HEK293 (cell line): ENCODE results near the gene ANO7.

Experiments used
- CTCF ChIA-PET: fragments of 350-600 bp; formaldehyde crosslinking; extraction: SDS; loops from one replicate; lab custom pipeline; 2021; ENCODE audit warnings: antibody characterized with exemption; lab: Yijun Ruan, JAX
- POLR2A ChIA-PET: fragments of 300-600 bp; formaldehyde crosslinking; extraction: SDS; loops from one replicate; lab custom pipeline; 2020; ENCODE audit warnings: antibody characterized with exemption, inconsistent platforms; lab: Yijun Ruan, JAX
- H3K27ac ChIP-seq: fragments of 200-500 bp; sonication (Bioruptor generic); 2 replicates; pipeline ENCODE4 v1.5.1; 2014; ENCODE audit warnings: low read depth, low read length, control low read depth, inconsistent platforms; ENCODE audit errors: extremely low read depth
- H3K36me3 ChIP-seq, 2 experiments: fragments of 200-500 bp in 1 of 2; sonication (Bioruptor generic) in 1 of 2; 1 replicate in 1 of 2; 2 replicates in 1 of 2; pipeline ENCODE4 v1.5.1; 2014 to 2017; ENCODE audit warnings: inconsistent platforms in 2 of 2, low read length in 2 of 2; ENCODE audit not compliant: control insufficient read depth in 2 of 2, insufficient read depth in 1 of 2
- H3K4me1 ChIP-seq: fragments of 200-500 bp; sonication (Bioruptor generic); 2 replicates; pipeline ENCODE4 v1.5.1; 2014; ENCODE audit warnings: mild to moderate bottlenecking, low read length, inconsistent platforms; ENCODE audit not compliant: control insufficient read depth, insufficient read depth
- H3K4me3 ChIP-seq: 2 replicates; pipeline ENCODE4 v1.5.1; 2011; ENCODE audit warnings: low read depth, mild to moderate bottlenecking, control low read depth, low read length, moderate library complexity
- H3K9me3 ChIP-seq: fragments of 200-500 bp; sonication (Bioruptor generic); 2 replicates; pipeline ENCODE4 v1.5.1; 2014; ENCODE audit warnings: low read depth, low read length, inconsistent platforms; ENCODE audit not compliant: control insufficient read depth, insufficient read depth
- GLIS2 ChIP-seq: fragments of 450-650 bp; formaldehyde crosslinking; IDR thresholded peaks from 2 replicates; pipeline ENCODE4 v1.5.1; 2016; ENCODE audit warnings: missing biosample characterization, missing genetic modification characterization
- PRDM1 ChIP-seq: fragments of 450-650 bp; formaldehyde crosslinking; IDR thresholded peaks from 2 replicates; pipeline ENCODE4; 2016; ENCODE audit warnings: missing biosample characterization, missing genetic modification characterization
- ZNF175 ChIP-seq: fragments of 450-650 bp; formaldehyde crosslinking; IDR thresholded peaks from 2 replicates; pipeline ENCODE4 v1.5.1; 2016; ENCODE audit warnings: missing biosample characterization, missing genetic modification characterization
- ZNF202 ChIP-seq: fragments of 450-650 bp; formaldehyde crosslinking; IDR thresholded peaks from 2 replicates; pipeline ENCODE4 v1.5.1; 2016; ENCODE audit warnings: missing biosample characterization, missing genetic modification characterization, borderline replicate concordance
- ZNF292 ChIP-seq: fragments of 450-650 bp; formaldehyde crosslinking; IDR thresholded peaks from 2 replicates; pipeline ENCODE4 v1.5.1; 2016; ENCODE audit warnings: low read depth, missing biosample characterization, missing genetic modification characterization, borderline replicate concordance
- ZNF341 ChIP-seq: fragments of 450-650 bp; formaldehyde crosslinking; IDR thresholded peaks from 2 replicates; pipeline ENCODE4; 2016; ENCODE audit warnings: low read depth, missing biosample characterization, missing genetic modification characterization
- ZNF548 ChIP-seq: fragments of 450-650 bp; formaldehyde crosslinking; IDR thresholded peaks from 2 replicates; pipeline ENCODE4 v1.5.1; 2016; ENCODE audit warnings: missing biosample characterization, missing genetic modification characterization
- ZNF560 ChIP-seq: fragments of 450-650 bp; formaldehyde crosslinking; IDR thresholded peaks from 2 replicates; pipeline ENCODE4 v1.5.1; 2017; ENCODE audit warnings: missing biosample characterization, missing genetic modification characterization, borderline replicate concordance
- ZNF623 ChIP-seq: fragments of 450-650 bp; formaldehyde crosslinking; IDR thresholded peaks from 2 replicates; pipeline ENCODE4 v1.5.1; 2016; ENCODE audit warnings: missing biosample characterization, missing genetic modification characterization
- TF ChIP-seq, protein P1 (sequence below): fragments of 450-650 bp; formaldehyde crosslinking; IDR thresholded peaks from 2 replicates; pipeline ENCODE4 v1.5.1; 2016; ENCODE audit warnings: missing biosample characterization, missing genetic modification characterization
- TF ChIP-seq, protein P2 (sequence below): fragments of 450-650 bp; formaldehyde crosslinking; IDR thresholded peaks from 2 replicates; pipeline ENCODE4 v1.5.1; 2016; ENCODE audit warnings: missing biosample characterization, missing genetic modification characterization
- TF ChIP-seq, protein P3 (sequence below): fragments of 450-650 bp; IDR thresholded peaks from 2 replicates; pipeline ENCODE4 v1.5.1; 2018; ENCODE audit warnings: missing biosample characterization, mild to moderate bottlenecking, missing genetic modification characterization
- TF ChIP-seq, protein P4 (sequence below): fragments of 450-650 bp; formaldehyde crosslinking; IDR thresholded peaks from 2 replicates; pipeline ENCODE4 v1.5.1; 2016; ENCODE audit warnings: missing biosample characterization, missing genetic modification characterization
- TF ChIP-seq, protein P5 (sequence below): fragments of 450-650 bp; formaldehyde crosslinking; IDR thresholded peaks from 2 replicates; pipeline ENCODE4 v1.5.1; 2016; ENCODE audit warnings: missing biosample characterization, missing genetic modification characterization

The ANO7 gene

DNA sequence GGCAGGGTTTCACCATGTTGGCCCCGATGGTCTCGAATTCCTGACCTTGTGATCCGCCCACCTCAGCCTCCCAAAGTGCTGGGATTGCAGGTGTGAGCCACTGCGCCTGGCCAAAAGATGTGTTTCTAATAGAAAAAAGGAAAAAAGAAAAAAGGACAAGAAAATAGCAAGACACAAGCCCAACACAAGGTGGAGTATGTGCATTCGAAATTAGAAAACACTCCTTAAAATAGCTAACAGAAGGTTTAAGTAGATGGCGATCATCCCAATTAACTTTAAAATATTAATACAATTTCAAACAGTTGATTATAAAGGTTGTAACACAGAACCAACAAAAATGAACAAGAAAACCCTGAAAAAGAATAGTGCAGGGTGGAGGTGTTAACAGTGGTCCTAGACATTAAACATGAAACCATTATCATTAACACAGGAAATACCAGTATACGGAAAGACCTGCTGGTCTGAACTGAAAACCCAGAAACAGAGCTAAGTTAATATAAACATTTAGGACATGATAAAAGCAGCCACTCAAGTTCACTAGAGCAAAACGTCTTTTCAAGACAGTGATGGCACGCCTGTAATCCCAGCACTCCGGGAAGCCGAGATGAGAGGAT lies 69.0 kb downstream of the ANO7 start:
- peaks cover 77 to 98% of the 10 kb centered on the region in 2 experiments for H3K36me3 ChIP-seq
- CTCF ChIA-PET: interaction anchor here (0.6 to 0.8 kb wide), 2 partner anchors 37 to 180 kb away, joined by 4 to 5 read pairs; no protein-coding TSS in a partner anchor
- POLR2A ChIA-PET: interaction anchor here (0.6 kb wide), 1 partner anchor 48 kb away, joined by 3 read pairs; no protein-coding TSS in a partner anchor
- no peak overlapping the region for H3K27ac ChIP-seq
- TF ChIP-seq ZNF292 (tag by site-specific recombination): no peak
- no peak for TF ChIP-seq GLIS2
- TF ChIP-seq ZNF560 (tag by site-specific recombination): no peak
- no peak for TF ChIP-seq ZNF341 (tag by site-specific recombination)
- no peak for TF ChIP-seq ZNF623
- TF ChIP-seq ZNF175 (tag by site-specific recombination): no peak
- TF ChIP-seq, protein P1, sequence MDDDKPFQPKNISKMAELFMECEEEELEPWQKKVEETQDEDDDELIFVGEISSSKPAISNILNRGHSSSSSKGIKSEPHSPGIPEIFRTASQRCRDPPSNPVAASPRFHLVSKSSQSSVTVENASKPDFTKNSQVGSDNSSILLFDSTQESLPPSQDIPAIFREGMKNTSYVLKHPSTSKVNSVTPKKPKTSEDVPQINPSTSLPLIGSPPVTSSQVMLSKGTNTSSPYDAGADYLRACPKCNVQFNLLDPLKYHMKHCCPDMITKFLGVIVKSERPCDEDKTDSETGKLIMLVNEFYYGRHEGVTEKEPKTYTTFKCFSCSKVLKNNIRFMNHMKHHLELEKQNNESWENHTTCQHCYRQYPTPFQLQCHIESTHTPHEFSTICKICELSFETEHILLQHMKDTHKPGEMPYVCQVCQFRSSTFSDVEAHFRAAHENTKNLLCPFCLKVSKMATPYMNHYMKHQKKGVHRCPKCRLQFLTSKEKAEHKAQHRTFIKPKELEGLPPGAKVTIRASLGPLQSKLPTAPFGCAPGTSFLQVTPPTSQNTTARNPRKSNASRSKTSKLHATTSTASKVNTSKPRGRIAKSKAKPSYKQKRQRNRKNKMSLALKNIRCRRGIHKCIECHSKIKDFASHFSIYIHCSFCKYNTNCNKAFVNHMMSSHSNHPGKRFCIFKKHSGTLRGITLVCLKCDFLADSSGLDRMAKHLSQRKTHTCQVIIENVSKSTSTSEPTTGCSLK (tag by site-specific recombination): no peak
- TF ChIP-seq, protein P2, sequence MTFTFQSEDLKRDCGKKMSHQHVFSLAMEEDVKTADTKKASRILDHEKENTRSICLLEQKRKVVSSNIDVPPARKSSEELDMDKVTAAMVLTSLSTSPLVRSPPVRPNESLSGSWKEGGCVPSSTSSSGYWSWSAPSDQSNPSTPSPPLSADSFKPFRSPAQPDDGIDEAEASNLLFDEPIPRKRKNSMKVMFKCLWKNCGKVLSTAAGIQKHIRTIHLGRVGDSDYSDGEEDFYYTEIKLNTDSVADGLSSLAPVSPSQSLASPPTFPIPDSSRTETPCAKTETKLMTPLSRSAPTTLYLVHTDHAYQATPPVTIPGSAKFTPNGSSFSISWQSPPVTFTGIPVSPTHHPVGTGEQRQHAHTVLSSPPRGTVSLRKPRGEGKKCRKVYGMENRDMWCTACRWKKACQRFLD: no peak
- no peak for TF ChIP-seq ZNF548 (tag by site-specific recombination)
- TF ChIP-seq, protein P3, sequence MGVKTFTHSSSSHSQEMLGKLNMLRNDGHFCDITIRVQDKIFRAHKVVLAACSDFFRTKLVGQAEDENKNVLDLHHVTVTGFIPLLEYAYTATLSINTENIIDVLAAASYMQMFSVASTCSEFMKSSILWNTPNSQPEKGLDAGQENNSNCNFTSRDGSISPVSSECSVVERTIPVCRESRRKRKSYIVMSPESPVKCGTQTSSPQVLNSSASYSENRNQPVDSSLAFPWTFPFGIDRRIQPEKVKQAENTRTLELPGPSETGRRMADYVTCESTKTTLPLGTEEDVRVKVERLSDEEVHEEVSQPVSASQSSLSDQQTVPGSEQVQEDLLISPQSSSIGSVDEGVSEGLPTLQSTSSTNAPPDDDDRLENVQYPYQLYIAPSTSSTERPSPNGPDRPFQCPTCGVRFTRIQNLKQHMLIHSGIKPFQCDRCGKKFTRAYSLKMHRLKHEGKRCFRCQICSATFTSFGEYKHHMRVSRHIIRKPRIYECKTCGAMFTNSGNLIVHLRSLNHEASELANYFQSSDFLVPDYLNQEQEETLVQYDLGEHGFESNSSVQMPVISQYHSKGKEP (tag by site-specific recombination): no peak
- TF ChIP-seq, protein P4, sequence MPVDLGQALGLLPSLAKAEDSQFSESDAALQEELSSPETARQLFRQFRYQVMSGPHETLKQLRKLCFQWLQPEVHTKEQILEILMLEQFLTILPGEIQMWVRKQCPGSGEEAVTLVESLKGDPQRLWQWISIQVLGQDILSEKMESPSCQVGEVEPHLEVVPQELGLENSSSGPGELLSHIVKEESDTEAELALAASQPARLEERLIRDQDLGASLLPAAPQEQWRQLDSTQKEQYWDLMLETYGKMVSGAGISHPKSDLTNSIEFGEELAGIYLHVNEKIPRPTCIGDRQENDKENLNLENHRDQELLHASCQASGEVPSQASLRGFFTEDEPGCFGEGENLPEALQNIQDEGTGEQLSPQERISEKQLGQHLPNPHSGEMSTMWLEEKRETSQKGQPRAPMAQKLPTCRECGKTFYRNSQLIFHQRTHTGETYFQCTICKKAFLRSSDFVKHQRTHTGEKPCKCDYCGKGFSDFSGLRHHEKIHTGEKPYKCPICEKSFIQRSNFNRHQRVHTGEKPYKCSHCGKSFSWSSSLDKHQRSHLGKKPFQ (tag by site-specific recombination): no peak
- no peaks in the 10 kb centered on the region for H3K9me3 ChIP-seq
- H3K4me1 ChIP-seq: no peaks in the 10 kb centered on the region
- H3K4me3 ChIP-seq: no peak overlapping the region

DNA sequence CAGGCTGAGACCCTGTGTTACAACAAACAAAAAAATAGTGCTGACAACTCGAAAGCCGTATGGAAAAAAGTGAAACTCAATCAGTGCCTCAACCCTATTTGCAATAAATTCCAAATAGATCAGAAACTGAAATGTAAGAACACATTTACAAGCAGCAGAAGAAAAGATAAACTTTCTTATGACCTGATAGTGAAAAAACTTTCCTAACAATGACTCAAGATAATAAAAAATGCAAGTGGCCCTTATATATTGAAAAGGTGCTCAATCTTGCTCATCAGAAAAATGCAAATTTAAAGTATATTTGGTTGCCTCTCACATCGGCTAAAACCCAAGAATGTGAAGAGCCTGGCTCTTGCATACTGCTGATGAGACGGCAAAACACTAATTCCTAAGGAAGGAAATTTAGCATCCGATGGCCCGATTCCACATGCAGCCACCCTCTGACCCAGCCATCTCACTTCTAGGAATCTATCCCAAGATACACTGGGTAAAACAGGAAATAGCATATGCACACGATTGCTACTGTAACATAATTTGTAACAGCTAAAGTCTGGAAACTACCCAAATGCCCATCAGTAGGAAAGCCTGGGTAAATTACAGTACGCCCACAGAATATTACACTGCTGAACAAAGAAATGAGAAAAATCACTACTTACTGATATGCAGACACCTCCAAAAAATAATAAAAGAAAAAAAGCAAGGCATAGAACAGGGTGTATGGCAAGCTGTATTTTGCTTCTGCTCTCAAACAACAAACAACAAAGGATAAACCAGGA lies 70.2 kb downstream of the ANO7 start:
- TF ChIP-seq ZNF202 (tag by site-specific recombination) (no peak), PRDM1 (tag by site-specific recombination) (peak; percentile 78)
- TF ChIP-seq, protein P5, sequence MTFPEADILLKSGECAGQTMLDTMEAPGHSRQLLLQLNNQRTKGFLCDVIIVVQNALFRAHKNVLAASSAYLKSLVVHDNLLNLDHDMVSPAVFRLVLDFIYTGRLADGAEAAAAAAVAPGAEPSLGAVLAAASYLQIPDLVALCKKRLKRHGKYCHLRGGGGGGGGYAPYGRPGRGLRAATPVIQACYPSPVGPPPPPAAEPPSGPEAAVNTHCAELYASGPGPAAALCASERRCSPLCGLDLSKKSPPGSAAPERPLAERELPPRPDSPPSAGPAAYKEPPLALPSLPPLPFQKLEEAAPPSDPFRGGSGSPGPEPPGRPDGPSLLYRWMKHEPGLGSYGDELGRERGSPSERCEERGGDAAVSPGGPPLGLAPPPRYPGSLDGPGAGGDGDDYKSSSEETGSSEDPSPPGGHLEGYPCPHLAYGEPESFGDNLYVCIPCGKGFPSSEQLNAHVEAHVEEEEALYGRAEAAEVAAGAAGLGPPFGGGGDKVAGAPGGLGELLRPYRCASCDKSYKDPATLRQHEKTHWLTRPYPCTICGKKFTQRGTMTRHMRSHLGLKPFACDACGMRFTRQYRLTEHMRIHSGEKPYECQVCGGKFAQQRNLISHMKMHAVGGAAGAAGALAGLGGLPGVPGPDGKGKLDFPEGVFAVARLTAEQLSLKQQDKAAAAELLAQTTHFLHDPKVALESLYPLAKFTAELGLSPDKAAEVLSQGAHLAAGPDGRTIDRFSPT: no peak
- Histone ChIP-seq H3K36me3 (peaks cover 80 to 98% of the 10 kb centered on the region in 2 experiments), H3K4me1 (no peaks in the 10 kb centered on the region), H3K4me3 (no peak overlapping the region), H3K27ac (no peak overlapping the region), H3K9me3 (no peaks in the 10 kb centered on the region)
- POLR2A ChIA-PET: no interaction called here
- CTCF ChIA-PET: interaction anchor here (0.7 kb wide), 1 partner anchor 17 kb away, joined by 5 read pairs; no protein-coding TSS in a partner anchor
